NT2/D1 (cell line): ENCODE measurements around the gene ESD.
"Not testable (repeated sequence)": the region's sequence is repeated elsewhere in the genome, so short reads cannot be mapped to it uniquely, and the experiment has no call there.

ENCODE experiments used
- DNase-seq: peaks from one replicate; pipeline ENCODE4 v3.0.0-alpha.2; 2011; ENCODE audit warnings: low read depth, low spot score
- H3K27me3 ChIP-seq: 2 replicates; pipeline ENCODE4 v1.6.0; 2011; ENCODE audit warnings: mild to moderate bottlenecking; ENCODE audit not compliant: insufficient read length, insufficient read depth
- H3K36me3 ChIP-seq: 2 replicates; pipeline ENCODE4 v1.6.1; 2011; ENCODE audit warnings: mild to moderate bottlenecking, low read length, mixed read lengths; ENCODE audit not compliant: insufficient read depth, insufficient read length
- H3K4me1 ChIP-seq: 2 replicates; pipeline ENCODE4 v1.5.1; 2011; ENCODE audit not compliant: insufficient read depth, insufficient read length
- H3K4me3 ChIP-seq: 2 replicates; pipeline ENCODE4 v1.5.1; 2011; ENCODE audit warnings: low read depth; ENCODE audit not compliant: insufficient read length
- H3K9ac ChIP-seq: 2 replicates; pipeline ENCODE4 v1.6.0; 2011; ENCODE audit warnings: low read depth; ENCODE audit not compliant: insufficient read length
- H3K9me3 ChIP-seq: 2 replicates; pipeline ENCODE4 v1.5.1; 2011; ENCODE audit warnings: mild to moderate bottlenecking, low read length; ENCODE audit not compliant: insufficient read depth
- SUZ12 ChIP-seq: IDR thresholded peaks from 2 replicates; pipeline ENCODE4 v1.6.1; 2011; ENCODE audit not compliant: insufficient read length, insufficient read depth; ENCODE audit errors: extremely low read depth
- YY1 ChIP-seq: IDR thresholded peaks from 2 replicates; pipeline ENCODE4 v1.6.1; 2011; ENCODE audit not compliant: insufficient read length, insufficient read depth
- ZNF274 ChIP-seq: IDR thresholded peaks from 2 replicates; pipeline ENCODE4 v1.6.1; 2011; ENCODE audit warnings: mild to moderate bottlenecking, low read depth, low read length

Gene ESD

DNA sequence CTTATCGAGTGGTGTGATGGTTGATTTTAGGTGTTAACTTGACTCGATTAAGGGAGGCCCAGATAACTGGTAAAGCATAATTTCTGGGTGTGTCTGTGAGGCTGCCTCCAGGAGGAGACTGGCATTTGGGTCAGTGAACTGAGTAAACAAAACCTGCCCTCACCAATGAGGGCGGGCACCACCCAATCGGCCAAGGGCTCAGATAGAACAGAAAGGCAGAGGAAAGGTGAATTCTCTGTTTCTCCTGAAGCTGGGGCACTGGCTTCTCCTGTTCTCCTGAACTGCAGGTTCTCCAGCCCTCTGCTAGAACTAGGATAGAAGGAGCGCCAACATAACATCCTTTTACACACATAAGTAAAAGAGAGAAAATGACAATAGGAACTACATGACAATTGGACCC, 35.1 kb downstream of the ESD start:
- H3K36me3 ChIP-seq, result no peaks in the 10 kb centered on the region
- H3K4me3 ChIP-seq, result no peak overlapping the region
- no peak overlapping the region for H3K9ac ChIP-seq
- H3K4me1 ChIP-seq, result no peaks in the 10 kb centered on the region
- no peaks in the 10 kb centered on the region for H3K9me3 ChIP-seq
- DNase-seq, result no peak
- TF ChIP-seq SUZ12, result no peak
- no peak for TF ChIP-seq ZNF274
- TF ChIP-seq YY1, result no peak
- H3K27me3 ChIP-seq, result no peaks in the 10 kb centered on the region

GRCh38 chr13:46761174-46761573, 35.8 kb downstream of the ESD start:
- Histone ChIP-seq H3K9me3 (no peaks in the 10 kb centered on the region), H3K4me1 (no peaks in the 10 kb centered on the region), H3K4me3 (no peak overlapping the region), H3K27me3 (no peaks in the 10 kb centered on the region), H3K9ac (no peak overlapping the region), H3K36me3 (no peaks in the 10 kb centered on the region)
- DNase-seq, result no peak
- TF ChIP-seq YY1 (no peak), ZNF274 (no peak), SUZ12 (no peak)

DNA sequence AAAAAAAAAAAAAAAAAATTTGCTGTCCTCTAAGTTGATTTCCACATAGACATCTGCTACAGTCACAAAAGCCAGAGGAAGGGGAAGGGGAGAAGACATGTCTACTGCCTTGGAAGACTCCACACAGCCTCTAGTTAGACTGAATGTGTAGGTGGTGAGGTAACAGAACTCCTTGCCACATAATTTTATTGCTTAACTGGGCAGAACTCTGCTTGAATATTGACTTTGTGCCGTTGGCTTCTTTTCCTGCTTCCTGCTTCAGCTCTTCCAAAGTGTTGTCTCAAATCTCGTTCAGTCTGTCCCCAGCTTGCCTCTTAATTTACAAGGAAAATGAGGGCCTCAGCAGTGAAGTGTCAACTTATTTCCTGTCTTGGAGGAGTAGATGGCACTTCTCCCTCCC, 37.1 kb downstream of the ESD start:
- no peak for DNase-seq
- no peak for TF ChIP-seq SUZ12
- no peak for TF ChIP-seq ZNF274
- TF ChIP-seq YY1, result no peak
- no peaks in the 10 kb centered on the region for H3K4me1 ChIP-seq
- no peaks in the 10 kb centered on the region for H3K36me3 ChIP-seq
- H3K9ac ChIP-seq, result no peak overlapping the region
- no peaks in the 10 kb centered on the region for H3K27me3 ChIP-seq
- H3K4me3 ChIP-seq, result no peak overlapping the region
- no peaks in the 10 kb centered on the region for H3K9me3 ChIP-seq

DNA sequence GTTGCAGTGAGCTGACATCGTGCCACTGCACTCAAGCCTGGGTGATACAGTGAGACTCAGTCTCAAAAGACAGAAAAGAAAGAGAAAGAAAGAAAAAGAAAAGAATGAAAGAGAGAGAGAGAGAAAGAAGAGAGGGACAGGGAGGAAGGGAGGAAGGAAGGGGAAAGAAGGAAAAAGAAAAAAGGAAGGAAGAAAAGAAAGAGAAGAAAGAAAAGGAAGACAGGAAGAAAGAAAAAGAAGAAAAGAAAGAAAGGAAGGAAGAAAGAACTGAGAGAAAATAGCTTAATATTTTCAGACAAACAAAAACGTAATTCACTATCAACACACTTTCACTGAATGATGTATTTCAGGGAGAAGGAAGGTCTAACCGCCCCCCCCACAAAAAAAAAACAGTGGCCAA, 39.3 kb downstream of the ESD start:
- TF ChIP-seq YY1 (no peak), SUZ12 (no peak), ZNF274 (no peak)
- no peak overlapping the region for H3K4me3 ChIP-seq
- no peak overlapping the region for H3K9ac ChIP-seq
- H3K9me3 ChIP-seq, result no peaks in the 10 kb centered on the region
- H3K36me3 ChIP-seq, result no peaks in the 10 kb centered on the region
- H3K4me1 ChIP-seq, result no peaks in the 10 kb centered on the region
- no peaks in the 10 kb centered on the region for H3K27me3 ChIP-seq
- no peak for DNase-seq

DNA sequence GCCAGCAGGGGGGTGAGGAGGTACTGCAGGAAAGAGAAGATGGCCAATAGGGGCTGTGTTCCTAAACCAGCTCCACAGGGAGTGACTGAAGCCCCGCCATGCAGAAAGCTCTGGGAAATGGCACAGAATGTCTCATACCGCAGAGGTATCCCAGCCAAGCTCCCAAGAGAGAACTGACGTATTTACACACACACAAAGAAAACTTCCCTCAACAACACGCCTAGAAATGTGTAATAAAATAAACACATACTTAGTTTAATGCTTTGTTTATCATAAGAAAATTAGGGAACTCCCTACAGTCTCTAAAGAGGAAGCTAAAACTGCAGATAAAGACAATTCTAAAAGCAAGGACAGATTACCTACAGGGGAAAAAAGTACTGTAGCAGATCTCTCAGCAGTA, 40.0 kb downstream of the ESD start:
- no peak for TF ChIP-seq ZNF274
- no peak for TF ChIP-seq YY1
- no peak for TF ChIP-seq SUZ12
- no peaks in the 10 kb centered on the region for H3K9me3 ChIP-seq
- no peak overlapping the region for H3K4me3 ChIP-seq

GRCh38 chr13:46755508-46755907, 41.5 kb downstream of the ESD start:
- not testable (repeated sequence) for H3K4me3 ChIP-seq, H3K36me3 ChIP-seq, H3K9ac ChIP-seq, H3K4me1 ChIP-seq, H3K9me3 ChIP-seq, DNase-seq, H3K27me3 ChIP-seq

More for the DNA sequence above, 40.0 kb downstream of the ESD start:
- DNase-seq, result no peak
- Histone ChIP-seq H3K27me3 (no peaks in the 10 kb centered on the region), H3K4me1 (no peaks in the 10 kb centered on the region), H3K9ac (no peak overlapping the region), H3K36me3 (no peaks in the 10 kb centered on the region)

DNA sequence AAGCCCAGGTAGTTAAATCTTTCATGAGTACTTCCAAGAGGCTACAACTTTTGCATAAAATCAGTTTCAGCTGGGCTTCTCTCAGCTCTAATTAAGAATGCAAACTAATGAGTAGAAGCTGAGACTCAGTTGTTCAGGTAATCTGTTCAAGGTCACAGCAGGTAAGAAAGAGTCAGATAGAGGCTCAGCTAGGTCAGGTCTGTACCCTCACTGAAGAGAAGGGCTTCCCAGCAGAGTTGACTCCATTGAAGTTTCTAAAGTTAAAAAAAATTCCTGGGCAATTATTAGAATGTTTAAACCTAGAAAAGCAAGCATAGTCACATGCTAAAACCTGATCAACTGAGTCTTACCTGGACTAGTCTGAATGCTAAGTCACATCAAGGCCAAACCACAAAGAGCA, 42.1 kb downstream of the ESD start:
- TF ChIP-seq SUZ12 (no peak), YY1 (no peak), ZNF274 (no peak)
- no peaks in the 10 kb centered on the region for H3K27me3 ChIP-seq
- peaks cover 4% of the 10 kb centered on the region for H3K36me3 ChIP-seq
- DNase-seq, result no peak
- no peak overlapping the region for H3K4me3 ChIP-seq
- no peaks in the 10 kb centered on the region for H3K4me1 ChIP-seq
- no peaks in the 10 kb centered on the region for H3K9me3 ChIP-seq
- no peak overlapping the region for H3K9ac ChIP-seq

GRCh38 chr13:46753917-46754316, 43.0 kb downstream of the ESD start:
- Histone ChIP-seq H3K27me3 (no peaks in the 10 kb centered on the region), H3K4me3 (no peak overlapping the region), H3K9ac (no peak overlapping the region), H3K9me3 (no peaks in the 10 kb centered on the region), H3K36me3 (peaks cover 4% of the 10 kb centered on the region), H3K4me1 (no peaks in the 10 kb centered on the region)
- DNase-seq, result no peak
- TF ChIP-seq ZNF274, result no peak
- TF ChIP-seq SUZ12, result no peak
- no peak for TF ChIP-seq YY1
